AG09309 (cell line): ENCODE data around the gene POLR2C.

Source experiments
- DNase-seq: peaks from one replicate; pipeline ENCODE4 v3.0.0-alpha.2; 2010; ENCODE audit warnings: low read depth
- H3K4me3 ChIP-seq: 2 replicates; pipeline ENCODE4 v1.5.1; 2011; ENCODE audit warnings: mild to moderate bottlenecking, low read depth, low read length, moderate library complexity; ENCODE audit not compliant: control insufficient read depth
- CTCF ChIP-seq: IDR thresholded peaks from 2 replicates; pipeline ENCODE4 v1.5.1; 2011; ENCODE audit warnings: mild to moderate bottlenecking, low read depth, low read length, inconsistent platforms; ENCODE audit not compliant: insufficient read depth, control insufficient read depth; ENCODE audit errors: missing control alignments

POLR2C gene

GRCh38 chr16:57462209-57462977, at the start of gene POLR2C:
Gene POLR2C (plus strand): TSS chr16:57462679. CDS start chr16:57462725, 46 bp downstream.
- TF ChIP-seq CTCF, result peak; percentile 95
- peak; percentile 31 for DNase-seq
- peak within 1 kb of the TSS; percentile 85 for H3K4me3 ChIP-seq

GRCh38 chr16:57413301-57413730, 49.2 kb upstream of the POLR2C start:
- no peak for DNase-seq
- TF ChIP-seq CTCF, result no peak
- no peak overlapping the region for H3K4me3 ChIP-seq

- no peak overlapping the region for H3K4me3 ChIP-seq
- no peak for TF ChIP-seq CTCF
- DNase-seq, result no peak
Observed at GRCh38 chr16:57413733-57414132, 48.7 kb upstream of the POLR2C start.

GRCh38 chr16:57416084-57416483, 46.4 kb upstream of the POLR2C start:
- no peak overlapping the region for H3K4me3 ChIP-seq
- DNase-seq, result no peak
- no peak for TF ChIP-seq CTCF

- DNase-seq, result no peak
- TF ChIP-seq CTCF, result no peak
- no peak overlapping the region for H3K4me3 ChIP-seq
Observed at GRCh38 chr16:57419506-57419905, 43.0 kb upstream of the POLR2C start.

- TF ChIP-seq CTCF, result peak; percentile 85
- H3K4me3 ChIP-seq, result no peak overlapping the region
- no peak for DNase-seq
Observed at GRCh38 chr16:57422026-57422944, 40.2 kb upstream of the POLR2C start.
